Lung microvascular endothelial cell (primary cell): ENCODE data around the gene MT1M. TPM values are rescaled to one million over a fixed set of nuclear protein-coding genes. Genes with fewer than 3 reads are reported as not detected.
"Not testable (repeated sequence)": the region's sequence is repeated elsewhere in the genome, so short reads cannot be mapped to it uniquely, and the experiment has no call there.

Source experiments
- DNase-seq, 2 donors: peaks; one replicate each; pipeline versions ENCODE4 v3.0.0 to v3.0.0-alpha.2; 2010; ENCODE audit warnings: low read depth in 2 of 2
- total RNA-seq: library from RNA; depleted of rRNA; stranded (reverse); fragments of >200 nt; gene quantifications from 2 replicates; pipeline ENCODE4 v1.2.1, GENCODE V29; 2014

MT1M gene
- total RNA-seq, 1 donor from 2014 or later = 0.99 TPM

DNA sequence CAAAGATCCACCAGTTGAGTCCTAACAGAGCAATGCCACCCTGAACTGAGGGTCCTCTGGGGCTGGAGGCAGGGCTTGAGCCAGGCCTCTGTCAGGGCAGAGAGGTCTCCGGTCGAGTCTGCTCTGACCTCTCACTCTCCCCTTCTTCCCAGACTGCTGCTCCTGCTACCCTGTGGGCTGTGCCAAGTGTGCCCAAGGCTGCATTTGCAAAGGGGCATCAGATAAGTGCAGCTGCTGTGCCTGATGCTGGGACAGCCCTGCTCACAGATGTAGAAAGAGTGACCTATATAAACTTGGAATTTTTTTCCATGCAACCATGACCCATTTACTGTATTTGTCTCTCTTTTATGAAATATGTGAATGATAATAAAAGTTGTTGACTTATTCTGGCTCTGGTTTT, 16.8 kb downstream of the MT1M start:
- DNase-seq = no peak

DNA sequence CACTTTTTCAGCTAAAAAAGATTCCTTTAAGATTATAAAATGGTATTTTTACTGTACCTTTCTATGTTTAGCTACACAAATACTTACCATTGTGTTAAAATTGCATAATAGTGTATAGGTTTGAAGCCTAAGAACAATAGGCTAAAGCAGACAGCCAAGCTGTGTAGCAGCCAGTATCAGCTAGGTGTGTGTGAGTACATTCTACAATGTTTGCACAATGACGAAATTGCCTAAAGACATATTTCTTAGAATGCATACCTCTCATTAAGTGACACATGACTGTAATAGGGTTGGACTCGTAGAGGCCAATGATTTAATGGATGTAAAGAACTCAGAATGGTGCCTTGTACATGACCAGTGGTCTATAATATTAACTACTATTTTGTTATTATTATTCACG, 17.4 kb downstream of the MT1M start:
- DNase-seq = no peak

DNA sequence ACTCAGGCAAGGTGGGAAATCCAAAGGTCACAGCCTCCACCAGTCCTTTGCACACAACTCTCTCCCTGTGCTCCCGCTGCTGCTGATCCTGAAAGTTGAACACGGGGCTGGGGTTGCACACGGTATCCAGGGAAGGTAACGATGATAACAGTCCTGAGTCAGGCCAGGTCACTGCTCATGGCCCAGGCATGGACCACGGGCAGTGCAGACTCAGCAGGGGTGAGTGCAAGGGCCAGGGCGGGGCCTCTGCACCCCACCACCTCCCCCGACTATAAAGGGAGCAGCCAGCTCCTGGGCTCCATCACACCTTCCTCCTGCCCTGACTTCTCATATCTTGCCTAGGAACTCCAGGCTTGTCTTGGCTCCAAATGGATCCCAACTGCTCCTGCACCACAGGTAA, 19.1 kb downstream of the MT1M start, which contains the start of gene MT1B:
Gene MT1B (plus strand): TSS at position 301 of the 400 bp plus-strand sequence. CDS start 68 bp downstream, at position 369.
- no peak for DNase-seq

DNA sequence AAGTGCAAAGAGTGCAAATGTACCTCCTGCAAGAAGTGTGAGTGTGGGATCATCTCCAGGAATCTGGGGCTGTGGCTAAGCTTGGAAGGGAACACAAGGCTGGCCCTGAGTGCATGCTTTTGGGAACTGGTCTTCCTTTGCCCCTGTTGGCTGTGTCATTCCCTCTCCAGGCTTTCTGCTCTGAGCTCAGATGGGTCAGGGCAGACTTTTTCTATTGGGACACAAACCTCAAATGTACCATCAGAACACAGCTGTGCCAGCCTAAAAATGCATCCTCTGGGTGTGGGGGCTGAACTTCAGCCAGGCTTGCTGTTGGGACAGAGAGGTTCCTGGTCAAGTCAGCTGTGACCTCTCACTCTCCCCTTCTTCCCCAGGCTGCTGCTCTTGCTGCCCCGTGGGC, 20.1 kb downstream of the MT1M start:
- DNase-seq = no peak

DNA sequence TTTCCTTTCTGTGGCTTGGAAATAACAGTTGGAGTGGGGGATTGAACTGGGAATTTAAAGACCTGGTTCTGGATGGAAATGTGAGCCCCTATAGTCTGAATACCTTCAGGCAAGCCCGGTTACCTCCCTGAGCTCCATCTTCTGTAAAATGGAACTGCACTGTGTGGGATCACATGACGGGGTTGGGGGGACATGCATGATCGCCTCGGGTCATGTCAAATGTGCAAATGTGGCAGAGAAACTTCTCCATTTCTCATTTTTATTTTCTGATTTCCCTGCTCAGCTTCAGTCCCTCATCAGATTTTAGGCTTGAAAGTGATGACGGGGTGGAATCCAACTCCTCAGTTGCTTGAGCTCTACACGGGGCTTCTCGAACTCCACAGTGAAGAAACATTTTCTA, 20.8 kb downstream of the MT1M start:
- no peak for DNase-seq

DNA sequence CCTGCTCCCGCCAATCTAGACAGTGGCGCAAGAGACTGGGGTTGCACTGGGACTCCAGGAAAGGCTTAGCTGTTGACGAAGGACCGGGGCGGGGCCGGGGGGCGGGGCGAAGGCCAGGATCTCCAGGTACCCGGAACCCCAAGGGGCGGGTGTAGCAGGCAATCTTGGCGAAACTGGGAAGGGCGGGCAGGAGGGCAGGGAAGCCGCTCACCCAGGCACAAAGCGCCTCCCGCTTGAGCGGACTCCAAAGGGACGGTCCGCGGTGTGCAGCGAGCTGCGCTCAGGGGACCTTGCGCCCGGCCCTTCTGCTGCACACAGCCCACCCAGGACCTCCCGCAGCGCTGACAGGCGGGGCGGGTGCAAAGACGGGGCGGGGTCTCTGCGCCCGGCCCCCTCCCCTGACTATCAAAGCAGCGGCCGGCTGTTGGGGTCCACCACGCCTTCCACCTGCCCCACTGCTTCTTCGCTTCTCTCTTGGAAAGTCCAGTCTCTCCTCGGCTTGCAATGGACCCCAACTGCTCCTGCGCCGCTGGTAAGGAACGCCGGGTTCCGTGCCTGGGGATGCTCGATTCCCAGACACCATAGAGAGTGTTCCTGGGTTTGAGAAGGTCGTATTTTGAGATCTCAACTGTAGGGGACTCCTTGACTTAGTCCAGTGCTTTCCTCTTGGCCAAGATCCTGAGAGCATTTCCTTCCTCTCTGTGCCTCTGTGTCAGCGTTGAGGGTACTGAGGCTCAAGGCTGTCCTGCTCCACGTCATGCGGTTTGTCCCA, 25.3 kb downstream of the MT1M start, which contains the start of gene MT1F:
Gene MT1F (plus strand): TSS at position 405 of the 772 bp plus-strand sequence. CDS start 100 bp downstream, at position 505.
- DNase-seq = peak; percentile 15 to 50

DNA sequence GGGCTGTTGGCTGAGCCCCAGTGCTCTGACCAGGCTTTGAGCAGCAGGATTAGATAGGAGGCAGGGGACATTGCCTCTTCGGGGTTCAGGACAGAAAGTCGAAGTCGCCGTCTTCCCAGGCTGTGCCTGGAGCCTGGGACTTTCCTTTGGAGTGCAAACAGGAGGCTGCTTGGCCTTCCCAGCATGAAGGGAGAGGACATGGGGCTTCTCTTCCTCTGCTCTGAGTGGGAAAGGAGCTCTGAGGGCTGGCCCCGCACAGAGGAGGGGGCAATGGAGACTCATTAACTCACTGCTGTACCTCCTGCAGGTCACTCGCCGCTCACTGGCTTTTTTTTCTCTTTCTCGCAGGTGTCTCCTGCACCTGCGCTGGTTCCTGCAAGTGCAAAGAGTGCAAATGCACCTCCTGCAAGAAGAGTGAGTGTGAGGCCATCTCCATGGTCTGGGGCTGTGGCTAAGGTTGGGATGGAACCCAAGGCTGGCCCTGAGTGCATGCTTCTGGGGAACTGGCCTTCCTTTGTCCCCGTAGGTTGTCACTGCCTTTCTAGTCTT, 25.9 kb downstream of the MT1M start:
- peak in 1 of 2 donors; percentile 11 for DNase-seq

DNA sequence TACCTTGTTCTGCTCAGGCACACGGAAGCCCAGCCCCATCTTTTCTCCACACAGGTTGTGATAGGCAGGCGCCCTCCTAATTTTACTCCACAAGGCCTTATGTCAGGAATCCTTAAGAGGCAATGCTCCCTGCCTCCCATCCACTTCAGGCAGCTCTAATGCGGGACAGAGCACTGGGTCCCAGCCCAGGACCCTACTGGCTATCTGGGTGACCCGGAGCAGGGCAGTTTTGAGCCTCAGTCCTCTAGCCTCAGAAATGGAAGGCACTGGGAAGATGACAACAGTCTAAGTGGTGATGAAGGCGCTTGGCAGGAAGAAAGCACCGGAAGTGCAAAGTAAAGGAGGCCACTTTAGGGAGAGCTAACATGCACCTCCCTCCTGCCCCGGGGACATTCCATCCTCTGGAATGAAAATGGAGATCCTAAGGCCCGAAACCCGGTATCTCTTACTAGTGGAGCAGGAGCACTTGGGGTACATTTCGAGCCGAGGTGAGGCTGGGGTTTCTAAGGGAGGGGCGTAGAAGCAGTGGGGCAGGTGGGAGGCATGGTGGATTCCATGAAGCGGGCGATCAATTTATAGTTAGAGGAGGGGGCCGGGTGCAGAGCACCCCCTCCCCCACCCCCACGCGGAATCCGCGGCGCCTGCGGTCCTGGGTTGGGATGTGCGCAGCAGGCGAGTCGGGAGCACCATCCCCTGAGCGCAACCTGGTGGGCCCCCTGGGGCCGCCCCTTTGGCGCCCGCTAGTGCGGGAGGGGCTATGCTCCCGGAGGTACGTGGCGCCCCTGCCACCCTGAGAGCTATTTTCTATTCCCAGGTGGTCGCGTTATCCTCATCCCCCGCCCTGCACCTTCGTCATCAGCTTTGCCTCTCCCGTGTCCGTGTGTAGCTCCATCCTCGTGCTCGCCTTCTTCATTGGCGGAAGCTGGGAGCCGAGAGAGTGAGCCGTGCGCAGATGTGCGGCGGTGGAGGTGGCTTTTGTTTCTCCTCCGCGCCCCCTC, 30.2 kb downstream of the MT1M start:
- DNase-seq = no peak

DNA sequence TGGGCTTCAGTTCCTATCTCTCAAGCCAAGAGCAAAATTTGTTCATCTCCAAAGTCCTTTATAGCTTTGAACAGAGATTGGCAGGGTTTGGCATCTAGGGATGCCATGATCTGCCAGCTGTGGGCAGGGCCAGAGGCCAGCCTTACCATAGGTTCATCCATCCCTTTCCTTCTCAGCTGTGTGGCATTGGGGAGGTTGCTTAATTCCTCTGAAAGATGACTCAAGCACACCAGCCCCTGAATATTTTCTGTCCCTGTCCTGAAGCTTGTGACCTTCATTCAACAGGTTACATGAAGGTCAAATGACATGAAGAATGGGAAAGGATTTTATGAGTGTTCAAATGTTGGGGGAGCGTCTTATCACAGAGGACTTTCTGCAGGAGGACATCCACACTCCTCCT, 32.0 kb downstream of the MT1M start:
- DNase-seq = no peak

DNA sequence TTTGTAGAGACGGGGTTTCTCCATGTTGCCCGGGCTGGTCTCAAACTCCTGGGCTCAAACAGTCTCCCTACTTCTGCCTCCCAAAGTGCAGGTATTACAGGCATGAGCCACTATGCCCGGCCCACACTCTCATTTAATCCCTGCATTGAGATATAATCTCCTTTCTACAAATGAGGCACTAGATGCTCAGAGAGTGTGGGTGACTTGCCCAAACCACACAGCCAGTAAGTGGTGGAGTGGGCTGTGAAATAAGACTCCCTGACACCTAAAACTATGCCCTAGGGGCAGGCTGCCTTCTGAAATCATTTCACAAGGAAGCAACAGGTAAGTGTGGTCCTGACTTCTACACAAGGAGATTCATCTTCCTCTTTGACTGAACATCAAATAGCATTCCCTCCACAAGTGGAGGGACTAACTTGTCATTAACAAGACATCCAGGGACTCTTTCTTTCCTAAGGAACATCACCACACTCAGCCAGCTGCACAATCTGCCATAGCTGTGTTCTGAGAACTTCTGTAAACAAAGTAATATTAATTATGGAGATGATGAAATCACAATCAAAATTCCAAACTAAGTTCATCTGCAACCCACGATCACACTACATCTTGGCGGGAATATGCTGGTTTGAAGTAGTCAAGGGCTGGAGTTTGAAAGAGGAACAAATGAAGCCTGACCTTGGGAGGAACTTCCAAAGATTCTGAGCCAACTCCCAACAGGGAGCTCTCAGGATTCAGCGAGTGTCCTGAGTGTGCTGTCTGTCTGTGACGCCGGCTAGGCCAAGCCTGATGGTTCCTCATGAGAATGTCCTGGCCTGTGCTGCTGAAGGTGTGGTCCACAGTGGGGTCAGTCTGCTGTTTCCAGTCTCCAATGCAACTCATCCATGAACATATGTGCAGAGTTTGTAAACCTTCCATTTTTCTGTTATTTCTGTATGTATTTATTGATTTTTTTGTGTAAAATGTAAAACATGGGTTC, 33.1 kb downstream of the MT1M start:
- not testable (repeated sequence) for DNase-seq

DNA sequence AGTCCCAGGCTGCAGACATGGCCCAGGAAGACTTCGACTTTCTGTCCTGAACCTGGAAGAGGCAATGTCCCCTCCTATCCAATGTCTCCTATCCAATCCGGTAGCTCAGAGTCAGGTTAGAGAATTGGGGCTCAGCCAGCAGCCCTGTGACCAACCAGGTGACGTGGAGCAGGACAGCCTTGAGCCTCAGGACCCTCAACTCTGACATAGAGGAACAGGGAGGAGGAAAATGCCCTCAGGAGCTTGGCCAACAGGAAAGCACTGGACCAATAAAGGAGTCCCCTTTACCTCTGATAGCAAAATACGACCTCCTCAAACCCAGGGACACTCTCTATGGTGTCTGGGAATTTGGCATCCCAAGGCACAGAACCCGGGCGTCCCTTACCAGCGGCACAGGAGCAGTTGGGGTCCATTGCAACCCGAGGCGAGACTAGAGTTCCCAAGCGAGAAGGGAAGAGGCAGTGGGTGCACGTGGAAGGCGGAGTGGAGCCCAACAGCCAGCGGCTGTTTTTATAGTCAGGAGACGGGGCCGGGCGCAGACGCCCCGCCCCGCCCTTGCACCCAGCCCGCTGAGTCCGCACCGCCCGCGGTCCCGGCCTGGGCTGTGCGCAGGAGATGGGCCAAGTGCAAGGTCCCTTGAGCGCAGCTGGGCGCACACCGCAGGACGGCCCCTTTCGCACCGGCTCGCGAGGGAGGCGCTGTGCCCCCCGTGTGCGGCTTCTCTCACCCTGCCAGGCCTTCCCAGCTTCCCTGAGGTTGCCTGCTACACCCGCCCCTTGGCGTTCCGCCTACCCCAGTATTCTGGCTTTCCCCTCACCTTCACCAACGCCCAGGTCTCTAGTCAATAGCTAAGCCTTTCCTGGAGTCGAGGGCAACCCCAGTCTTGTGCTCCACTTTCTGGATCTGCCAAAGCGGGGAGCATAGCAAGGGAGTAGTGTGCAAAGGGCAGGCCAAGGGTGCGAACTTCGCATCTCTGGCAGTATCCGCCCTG, 35.4 kb downstream of the MT1M start, which contains the start of gene MT1G:
Gene MT1G (minus strand): TSS at position 485 of the 991 bp plus-strand sequence. CDS start 72 bp downstream, at position 413.
- DNase-seq = no peak

DNA sequence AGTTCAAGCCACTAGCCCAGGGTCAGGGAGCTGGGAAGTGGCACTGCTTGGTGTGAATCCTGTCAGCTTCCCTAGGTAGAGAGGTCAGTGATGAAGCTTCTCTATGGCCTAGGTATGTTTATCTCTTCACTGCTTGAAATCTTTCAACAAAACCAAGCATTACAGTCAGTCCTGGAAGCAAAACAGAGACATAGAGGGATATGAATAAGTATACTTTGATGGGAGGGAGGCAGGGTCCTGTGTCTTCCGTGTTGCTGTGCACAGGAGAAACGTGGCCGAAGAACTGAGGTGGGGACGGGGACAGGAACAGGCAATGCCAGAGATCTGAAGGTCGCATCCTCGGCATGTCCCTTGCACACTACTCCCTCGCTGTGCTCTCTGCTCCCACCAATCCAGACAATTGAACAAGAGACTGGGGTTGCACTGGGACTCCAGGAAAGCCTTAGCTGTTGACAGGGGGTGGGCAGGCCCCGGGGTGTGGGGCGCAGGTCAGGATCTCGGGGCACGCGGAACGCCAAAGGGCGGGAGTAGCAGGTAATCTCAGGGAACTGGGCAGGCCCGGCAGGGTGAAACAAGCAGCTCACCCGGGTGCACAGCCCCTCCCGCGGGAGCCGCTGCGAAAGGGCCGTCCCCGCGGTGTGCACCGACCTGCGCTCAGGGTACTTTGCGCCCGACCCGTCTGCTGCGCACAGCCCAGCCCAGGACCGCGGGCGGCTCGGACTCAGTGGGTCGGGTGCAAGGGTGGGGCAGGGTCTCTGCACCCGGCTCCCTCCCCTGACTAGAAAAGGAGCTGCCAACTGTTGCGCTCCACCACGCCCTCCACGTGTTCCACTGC, 36.8 kb downstream of the MT1M start, which contains the start of gene MT1H:
Gene MT1H (plus strand): TSS at position 810 of the 835 bp plus-strand sequence. CDS start 71 bp downstream, outside the sequence.
- no peak for DNase-seq

DNA sequence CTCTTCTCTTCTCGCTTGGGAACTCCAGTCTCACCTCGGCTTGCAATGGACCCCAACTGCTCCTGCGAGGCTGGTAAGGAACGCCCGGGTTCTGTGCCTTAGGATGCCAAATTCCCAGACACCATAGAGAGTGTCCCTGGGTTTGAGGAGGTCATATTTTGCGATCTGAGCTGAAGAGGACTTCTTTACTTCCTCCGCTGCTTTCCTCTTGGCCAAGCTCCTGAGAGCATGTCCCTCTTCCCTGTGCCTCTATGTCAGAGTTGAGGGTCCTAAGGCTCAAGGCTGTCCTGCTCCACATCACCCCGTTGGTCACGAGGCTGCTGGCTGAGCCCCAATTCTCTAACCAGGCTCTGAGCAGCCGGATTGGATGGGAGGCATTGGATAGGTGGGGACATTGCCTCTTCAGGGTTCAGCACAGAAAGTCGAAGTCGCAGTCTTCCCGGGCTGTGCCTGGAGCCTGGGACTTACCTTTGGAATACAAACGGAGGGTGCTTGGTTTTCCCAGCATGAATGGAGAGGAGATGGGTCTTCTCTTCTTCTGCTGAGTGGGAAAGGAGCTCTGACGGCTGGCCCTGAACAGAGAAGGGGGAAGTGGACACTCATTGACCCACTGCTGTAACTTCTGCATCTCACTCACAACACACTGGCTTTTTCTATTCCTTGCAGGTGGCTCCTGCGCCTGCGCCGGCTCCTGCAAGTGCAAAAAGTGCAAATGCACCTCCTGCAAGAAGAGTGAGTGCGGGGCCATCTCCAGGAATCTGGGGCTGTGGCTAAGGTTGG, 37.6 kb downstream of the MT1M start:
- DNase-seq = no peak

DNA sequence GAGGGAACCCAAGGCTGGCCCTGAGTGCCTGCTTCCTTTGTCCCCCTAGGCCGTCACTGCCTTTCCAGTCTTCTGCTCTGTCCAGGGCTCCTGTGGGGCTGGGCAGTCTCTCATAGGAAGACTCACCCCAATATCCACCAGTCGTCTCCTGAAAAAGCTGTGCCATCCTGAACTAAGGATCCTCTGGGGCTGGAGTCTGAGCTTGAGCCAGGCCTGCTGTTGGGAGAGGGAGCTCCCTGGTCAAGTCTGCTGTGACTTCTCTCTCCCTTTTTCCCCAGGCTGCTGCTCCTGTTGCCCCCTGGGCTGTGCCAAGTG, 38.1 kb downstream of the MT1M start:
- DNase-seq = no peak

DNA sequence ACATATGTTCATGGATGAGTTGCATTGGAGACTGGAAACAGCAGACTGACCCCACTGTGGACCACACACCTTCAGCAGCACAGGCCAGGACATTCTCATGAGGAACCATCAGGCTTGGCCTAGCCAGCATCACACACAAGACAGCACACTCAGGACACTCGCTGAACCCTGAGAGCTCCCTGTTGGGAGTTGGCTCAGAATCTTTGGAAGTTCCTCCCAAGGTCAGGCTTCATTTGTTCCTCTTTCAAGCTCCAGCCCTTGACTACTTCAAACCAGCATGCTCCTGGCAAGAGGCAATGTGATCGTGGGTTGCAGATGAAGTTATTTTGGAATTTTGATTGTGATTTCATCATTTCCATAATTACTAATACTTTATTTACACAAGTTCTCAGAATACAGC, 39.2 kb downstream of the MT1M start:
- not testable (repeated sequence) for DNase-seq

DNA sequence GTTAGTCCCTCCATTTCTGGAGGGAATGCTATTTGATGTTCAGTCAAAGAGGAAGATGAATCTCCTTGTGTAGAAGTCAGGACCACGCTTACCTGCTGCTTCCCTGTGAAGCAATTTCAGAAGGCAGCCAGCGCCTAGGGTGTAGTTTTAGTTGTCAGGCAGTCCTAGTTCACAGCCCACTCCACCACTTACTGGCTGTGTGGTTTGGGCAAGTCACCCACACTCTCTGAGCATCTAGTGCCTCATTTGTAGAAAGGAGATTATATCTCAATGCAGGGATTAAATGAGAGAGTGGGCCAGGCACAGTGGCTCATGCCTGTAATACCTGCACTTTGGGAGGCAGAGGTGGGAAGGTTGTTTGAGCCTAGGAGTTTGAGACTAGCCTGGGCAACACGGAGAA, 39.7 kb downstream of the MT1M start:
- DNase-seq = not testable (repeated sequence)

DNA sequence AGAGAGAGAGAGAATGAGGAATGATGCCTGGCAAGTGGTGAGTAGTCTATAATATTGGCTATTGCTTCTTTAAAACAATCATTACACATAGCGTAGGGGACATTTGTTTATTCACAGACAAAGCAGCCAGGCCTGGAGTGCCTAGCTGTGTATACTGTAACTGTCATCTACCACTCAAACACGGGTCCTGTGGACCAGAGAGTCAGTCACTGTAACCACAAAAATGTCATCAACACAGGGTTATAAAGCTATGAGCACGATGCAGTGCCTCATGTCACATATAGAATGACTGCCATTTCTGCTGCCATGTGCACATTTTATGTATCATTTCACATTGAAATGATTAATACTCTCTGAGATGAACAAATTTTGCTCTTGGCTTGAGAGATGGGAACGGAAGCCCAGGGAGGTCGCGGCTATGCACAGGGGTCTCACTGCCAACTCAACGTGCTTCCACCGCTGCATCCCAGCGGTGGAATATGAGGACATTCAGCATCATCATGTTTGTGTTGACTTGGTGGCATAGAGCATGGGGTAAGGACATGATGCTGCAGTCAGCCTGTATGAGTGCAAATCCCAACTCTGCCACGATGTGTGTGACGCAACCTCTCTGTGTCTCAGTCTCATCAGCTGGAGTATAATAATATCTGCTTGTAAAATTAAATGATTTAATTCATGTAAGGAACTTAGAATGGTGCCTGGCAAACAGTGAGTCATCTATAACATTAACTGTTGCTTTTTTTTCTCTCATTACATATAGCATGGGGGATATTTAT, 40.5 kb downstream of the MT1M start:
- no peak for DNase-seq
